C4-2B (cell line): ENCODE measurements around the gene SHF.

ENCODE experiments used
- CTCF ChIP-seq: fragments of 450-650 bp; conservative IDR thresholded peaks from 2 replicates; pipeline ENCODE4 v1.5.1; 2017; ENCODE audit warnings: mild to moderate bottlenecking
- ZFX ChIP-seq: fragments of 450-650 bp; IDR thresholded peaks from 2 replicates; pipeline ENCODE4 v1.6.1; 2017

GRCh38 chr15:45157974-45158373 lies 29.8 kb downstream of the SHF start:
- TF ChIP-seq CTCF = no peak
- no peak for TF ChIP-seq ZFX
